GM13976 (cell line): ENCODE measurements around the gene PKNOX2.

Experiments used
- DNase-seq: peaks from one replicate; pipeline ENCODE4 v3.0.0; 2012; ENCODE audit warnings: low spot score
- in situ Hi-C: fragments of 300-500 bp; cut with MboI; formaldehyde crosslinking; loops from one replicate; pipeline ENCODE4 v1.12.0; 2022; ENCODE audit warnings: low sequenced_read_pairs, mixed read lengths, inconsistent platforms; ENCODE audit not compliant: unreplicated experiment
- TF ChIP-seq, protein P1 (sequence below): IDR thresholded peaks from 2 replicates; pipeline ENCODE4 v1.5.1; 2012; ENCODE audit warnings: borderline replicate concordance, mild to moderate bottlenecking; ENCODE audit not compliant: insufficient read depth; ENCODE audit errors: extremely low read depth, missing control alignments, control extremely low read depth

The PKNOX2 gene

GRCh38 chr11:125360066-125360465, 195.5 kb downstream of the PKNOX2 start:
- TF ChIP-seq, protein P1, sequence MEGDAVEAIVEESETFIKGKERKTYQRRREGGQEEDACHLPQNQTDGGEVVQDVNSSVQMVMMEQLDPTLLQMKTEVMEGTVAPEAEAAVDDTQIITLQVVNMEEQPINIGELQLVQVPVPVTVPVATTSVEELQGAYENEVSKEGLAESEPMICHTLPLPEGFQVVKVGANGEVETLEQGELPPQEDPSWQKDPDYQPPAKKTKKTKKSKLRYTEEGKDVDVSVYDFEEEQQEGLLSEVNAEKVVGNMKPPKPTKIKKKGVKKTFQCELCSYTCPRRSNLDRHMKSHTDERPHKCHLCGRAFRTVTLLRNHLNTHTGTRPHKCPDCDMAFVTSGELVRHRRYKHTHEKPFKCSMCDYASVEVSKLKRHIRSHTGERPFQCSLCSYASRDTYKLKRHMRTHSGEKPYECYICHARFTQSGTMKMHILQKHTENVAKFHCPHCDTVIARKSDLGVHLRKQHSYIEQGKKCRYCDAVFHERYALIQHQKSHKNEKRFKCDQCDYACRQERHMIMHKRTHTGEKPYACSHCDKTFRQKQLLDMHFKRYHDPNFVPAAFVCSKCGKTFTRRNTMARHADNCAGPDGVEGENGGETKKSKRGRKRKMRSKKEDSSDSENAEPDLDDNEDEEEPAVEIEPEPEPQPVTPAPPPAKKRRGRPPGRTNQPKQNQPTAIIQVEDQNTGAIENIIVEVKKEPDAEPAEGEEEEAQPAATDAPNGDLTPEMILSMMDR = no peak
- in situ Hi-C loops = loop anchor here (25.0 kb wide), 1 partner anchor 398 kb away; the partner anchor contains the start of gene CCDC15
- DNase-seq = no peak

DNA sequence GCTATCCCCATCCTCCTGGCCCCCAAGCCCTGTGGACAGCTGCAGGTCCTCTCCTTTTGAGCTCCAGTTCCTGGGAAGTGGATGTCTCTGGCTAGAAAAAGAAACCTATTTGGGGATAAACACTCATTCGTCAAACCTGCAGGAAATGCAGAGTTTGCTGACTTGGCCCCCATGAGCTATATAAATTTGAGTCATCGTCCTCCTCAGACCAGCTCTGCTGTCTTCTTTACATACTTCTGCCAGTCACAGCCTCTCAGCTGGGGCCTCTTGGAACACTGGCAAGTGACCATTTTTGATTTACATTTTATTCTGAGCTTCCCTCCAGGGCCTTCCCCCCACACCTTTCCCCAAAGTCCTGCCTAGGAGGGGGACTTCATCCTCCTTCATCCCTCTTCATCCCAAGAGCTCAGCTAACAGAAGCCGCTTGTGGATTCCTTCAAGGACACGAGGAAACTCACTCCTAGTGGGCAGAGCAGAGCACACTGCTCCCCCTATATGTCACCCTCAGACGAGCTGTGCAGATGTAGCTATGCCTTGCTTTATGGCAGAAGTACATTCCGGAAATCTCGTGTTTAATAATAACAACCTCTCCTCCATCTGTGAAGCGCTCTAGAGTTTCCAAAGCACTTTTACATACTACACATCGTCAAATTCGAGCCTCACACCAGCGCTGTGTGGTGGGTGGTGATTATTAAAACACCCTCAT, 199.7 kb downstream of the PKNOX2 start:
- in situ Hi-C loops = loop anchor here (25.0 kb wide), 1 partner anchor 402 kb away; the partner anchor contains the start of gene CCDC15
- TF ChIP-seq, protein P1 = no peak
- no peak for DNase-seq

GRCh38 chr11:125365196-125365931, 200.8 kb downstream of the PKNOX2 start:
- no peak for DNase-seq
- TF ChIP-seq, protein P1 = no peak
- in situ Hi-C loops = loop anchor here (25.0 kb wide), 1 partner anchor 403 kb away; the partner anchor contains the start of gene CCDC15

- no peak for DNase-seq
- in situ Hi-C loops = loop anchor here (25.0 kb wide), 1 partner anchor 405 kb away; the partner anchor contains the start of gene CCDC15
- TF ChIP-seq, protein P1 = no peak
These were observed 203.2 kb downstream of the PKNOX2 start for GRCh38 chr11:125367710-125368109.

GRCh38 chr11:125368757-125369156, 204.2 kb downstream of the PKNOX2 start:
- in situ Hi-C loops = loop anchor here (25.0 kb wide), 1 partner anchor 406 kb away; the partner anchor contains the start of gene CCDC15
- TF ChIP-seq, protein P1 = no peak
- no peak for DNase-seq

DNA sequence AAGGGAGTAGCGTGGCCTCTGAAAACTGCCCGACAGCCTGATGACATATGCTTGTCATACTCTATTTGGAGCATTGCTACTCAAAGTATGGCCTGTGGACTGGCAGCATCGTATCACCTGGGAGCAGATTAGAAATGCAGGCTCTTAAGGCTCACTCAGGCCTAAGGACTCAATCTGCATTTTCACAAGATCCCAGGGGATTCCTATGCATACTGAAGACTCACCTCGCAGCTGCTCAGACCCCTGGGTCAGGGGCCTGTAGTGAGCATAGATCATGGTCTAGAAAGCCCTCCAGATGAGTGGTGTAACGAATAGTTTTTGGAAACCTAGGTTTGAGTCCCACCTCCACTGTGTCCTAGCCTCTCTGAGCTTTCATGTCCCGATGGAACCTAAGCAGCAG, 205.3 kb downstream of the PKNOX2 start:
- in situ Hi-C loops = loop anchor here (25.0 kb wide), 1 partner anchor 408 kb away; the partner anchor contains the start of gene CCDC15
- DNase-seq = no peak

More for the DNA sequence above, 205.3 kb downstream of the PKNOX2 start:
- TF ChIP-seq, protein P1 = no peak
